Mesenchymal stem cell (in vitro differentiated cells and primary cell): ENCODE measurements around the gene CXCL9.

Experiments used
- DNase-seq: peaks from one replicate; pipeline ENCODE4 v3.0.0-alpha.2; 2013
- H2AFZ ChIP-seq: one replicate; pipeline ENCODE4 v1.6.1; 2013; ENCODE audit warnings: low read depth, mild to moderate bottlenecking, control low read depth, inconsistent platforms, low read length, moderate library complexity
- H2AK5ac ChIP-seq: 2 replicates; pipeline ENCODE4 v1.6.1; 2013; ENCODE audit warnings: low read length, moderate library complexity, mild to moderate bottlenecking, inconsistent platforms; ENCODE audit not compliant: severe bottlenecking
- H2BK120ac ChIP-seq: one replicate; pipeline ENCODE4 v1.6.1; 2013; ENCODE audit warnings: low read depth, mild to moderate bottlenecking, inconsistent platforms, low read length, moderate library complexity
- H2BK12ac ChIP-seq, 2 experiments: one replicate each; pipeline ENCODE4 v1.6.1; 2013; ENCODE audit warnings: inconsistent platforms in 2 of 2, low read length in 2 of 2, mild to moderate bottlenecking in 2 of 2, moderate library complexity in 2 of 2, control low read depth in 1 of 2
- H2BK15ac ChIP-seq: one replicate; pipeline ENCODE4 v1.6.1; 2013; ENCODE audit warnings: mild to moderate bottlenecking, low read depth, inconsistent platforms; ENCODE audit not compliant: poor library complexity, severe bottlenecking
- H2BK5ac ChIP-seq: 2 replicates; pipeline ENCODE4 v1.6.1; 2013; ENCODE audit warnings: low read depth, mild to moderate bottlenecking, low read length, control low read depth, inconsistent platforms; ENCODE audit not compliant: poor library complexity, severe bottlenecking
- H3K14ac ChIP-seq, 2 experiments: one replicate each; pipeline ENCODE4 v1.6.1; 2013; ENCODE audit warnings: inconsistent platforms in 2 of 2, low read length in 2 of 2, control low read depth in 1 of 2, mild to moderate bottlenecking in 1 of 2, moderate library complexity in 1 of 2
- H3K18ac ChIP-seq, 2 experiments: one replicate each; pipeline ENCODE4 v1.6.1; 2013; ENCODE audit warnings: inconsistent platforms in 2 of 2, low read length in 2 of 2, control low read depth in 1 of 2, low read depth in 1 of 2, mild to moderate bottlenecking in 1 of 2
- H3K23ac ChIP-seq, 2 experiments: one replicate each; pipeline ENCODE4 v1.6.1; 2013; ENCODE audit warnings: inconsistent platforms in 2 of 2, low read length in 2 of 2, mild to moderate bottlenecking in 2 of 2, moderate library complexity in 2 of 2, control low read depth in 1 of 2
- H3K27ac ChIP-seq: 2 replicates; pipeline ENCODE4 v1.5.1; 2013; ENCODE audit warnings: mild to moderate bottlenecking, moderate library complexity, low read length, control low read depth, inconsistent platforms; ENCODE audit not compliant: poor library complexity, severe bottlenecking
- H3K27me3 ChIP-seq, 2 experiments: 2 replicates each; pipeline versions ENCODE4 v1.6.1 to v1.7.0; 2013; ENCODE audit warnings: low read length in 2 of 2, mild to moderate bottlenecking in 2 of 2, moderate library complexity in 2 of 2, control low read depth in 1 of 2, inconsistent platforms in 1 of 2; ENCODE audit not compliant: control insufficient read depth in 1 of 2, insufficient read depth in 1 of 2
- H3K36me3 ChIP-seq, 2 experiments: 2 replicates each; pipeline versions ENCODE4 v1.6.1 to v1.7.0; 2013; ENCODE audit warnings: low read length in 2 of 2, control low read depth in 1 of 2, inconsistent platforms in 1 of 2, low read depth in 1 of 2, mild to moderate bottlenecking in 1 of 2; ENCODE audit not compliant: insufficient read depth in 2 of 2, control insufficient read depth in 1 of 2
- H3K4ac ChIP-seq, 2 experiments: one replicate each; pipeline ENCODE4 v1.6.1; 2013; ENCODE audit warnings: inconsistent platforms in 2 of 2, low read length in 2 of 2, mild to moderate bottlenecking in 2 of 2, moderate library complexity in 2 of 2, control low read depth in 1 of 2, low read depth in 1 of 2
- H3K4me1 ChIP-seq: 2 replicates; pipeline ENCODE4 v1.6.1; 2013; ENCODE audit warnings: low read depth, low read length, control low read depth; ENCODE audit not compliant: control insufficient read depth, insufficient read depth
- H3K4me2 ChIP-seq: 2 replicates; pipeline ENCODE4 v1.6.1; 2013; ENCODE audit warnings: low read length, mild to moderate bottlenecking, inconsistent platforms; ENCODE audit not compliant: poor library complexity, severe bottlenecking
- H3K4me3 ChIP-seq, 2 experiments: 2 replicates each; pipeline versions ENCODE4 v1.5.1 to v1.7.0; 2013; ENCODE audit warnings: low read length in 2 of 2, mild to moderate bottlenecking in 2 of 2, control low read depth in 1 of 2, low read depth in 1 of 2; ENCODE audit not compliant: insufficient read depth in 1 of 2
- H3K79me1 ChIP-seq: replicated peaks from 2 replicates; pipeline ENCODE4 v1.6.1; 2013; ENCODE audit warnings: mild to moderate bottlenecking, control low read depth, low read length, inconsistent platforms; ENCODE audit not compliant: poor library complexity, severe bottlenecking
- H3K9ac ChIP-seq: 2 replicates; pipeline ENCODE4 v1.7.0; 2013; ENCODE audit warnings: mild to moderate bottlenecking, low read length, moderate library complexity
- H3K9me3 ChIP-seq: 2 replicates; pipeline ENCODE4 v1.7.0; 2013; ENCODE audit warnings: mild to moderate bottlenecking, low read length; ENCODE audit not compliant: control insufficient read depth
- H4K8ac ChIP-seq: one replicate; pipeline ENCODE4 v1.6.1; 2013; ENCODE audit warnings: inconsistent platforms, mild to moderate bottlenecking, low read length, moderate library complexity
- H4K91ac ChIP-seq: one replicate; pipeline ENCODE4 v1.6.1; 2013; ENCODE audit warnings: mild to moderate bottlenecking, low read length, inconsistent platforms
- WGBS: methylation state at CpG from one replicate; pipeline ENCODE4 v1.1.7; 2013; ENCODE audit warnings: mixed read lengths; 5-methylcytosine and 5-hydroxymethylcytosine counted together

Gene CXCL9

DNA sequence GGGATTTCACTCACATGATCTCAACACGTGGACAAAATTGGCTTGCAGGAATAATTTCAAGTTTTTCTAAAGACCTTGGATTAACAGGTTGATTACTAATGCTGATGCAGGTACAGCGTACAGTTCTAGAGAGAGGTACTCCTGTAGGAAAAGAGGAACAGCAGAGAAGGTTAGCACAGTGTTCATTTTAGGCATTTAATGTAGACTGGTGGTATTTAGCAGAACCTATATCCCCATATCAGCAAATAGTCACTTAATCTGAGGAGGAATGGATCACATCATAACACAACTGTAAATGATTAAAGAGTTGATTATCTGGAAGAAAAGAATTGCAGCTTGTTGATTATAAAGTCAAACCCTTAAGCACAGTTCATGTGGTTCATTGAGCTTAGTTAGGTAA, 15.4 kb upstream of the CXCL9 start:
- Histone ChIP-seq H2BK5ac (no peak overlapping the region), H2AK5ac (no peak overlapping the region), H2AFZ (no peak overlapping the region), H3K36me3 (no peaks in the 10 kb centered on the region), H2BK12ac (no peak overlapping the region), H3K23ac (no peak overlapping the region), H3K79me1 (no peaks in the 10 kb centered on the region), H3K27me3 (peaks cover 0 to 5% of the 10 kb centered on the region in 2 experiments), H3K9ac (no peak overlapping the region), H2BK120ac (no peak overlapping the region), H3K4me2 (no peak overlapping the region), H2BK15ac (no peak overlapping the region), H3K9me3 (no peaks in the 10 kb centered on the region), H3K4me1 (no peaks in the 10 kb centered on the region), H3K14ac (no peak overlapping the region), H3K4ac (no peak overlapping the region), H4K91ac (no peak overlapping the region), H4K8ac (no peak overlapping the region), H3K27ac (no peak overlapping the region), H3K4me3 (no peak overlapping the region), H3K18ac (no peak overlapping the region)
- DNase-seq, result no peak
- WGBS, result 77% methylated on average over 2 of the region's 2 CpGs

DNA sequence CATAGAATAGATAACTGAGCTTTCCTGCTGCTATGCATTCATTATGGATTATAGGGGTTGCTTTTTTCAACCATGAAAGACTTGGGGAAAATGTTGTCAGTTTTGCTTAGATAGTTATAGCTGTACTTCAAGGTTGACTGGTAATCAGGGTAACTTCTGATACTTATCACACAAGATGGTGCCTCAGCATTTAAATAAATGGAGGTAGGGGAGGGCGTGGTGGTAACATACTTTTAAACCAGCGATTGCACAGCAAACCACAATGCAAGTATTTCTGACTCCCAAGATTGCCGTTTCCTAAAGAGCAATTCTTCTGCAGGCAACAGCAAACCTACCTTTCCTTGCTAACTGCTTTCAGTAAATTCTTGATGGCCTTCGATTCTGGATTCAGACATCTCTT, 14.7 kb upstream of the CXCL9 start:
- H3K9ac ChIP-seq, result no peak overlapping the region
- no peak overlapping the region for H2BK5ac ChIP-seq
- no peak overlapping the region for H2AK5ac ChIP-seq
- no peak overlapping the region for H3K4ac ChIP-seq
- no peak overlapping the region for H3K27ac ChIP-seq
- H4K91ac ChIP-seq, result no peak overlapping the region
- peaks cover 0 to 5% of the 10 kb centered on the region in 2 experiments for H3K27me3 ChIP-seq
- H3K14ac ChIP-seq, result no peak overlapping the region
- H3K36me3 ChIP-seq, result no peaks in the 10 kb centered on the region
- no peak overlapping the region for H2BK15ac ChIP-seq
- DNase-seq, result no peak
- no peak overlapping the region for H3K4me3 ChIP-seq
- no peaks in the 10 kb centered on the region for H3K4me1 ChIP-seq
- H3K4me2 ChIP-seq, result no peak overlapping the region
- H3K79me1 ChIP-seq, result no peaks in the 10 kb centered on the region
- H3K18ac ChIP-seq, result no peak overlapping the region
- no peak overlapping the region for H2AFZ ChIP-seq
- H2BK120ac ChIP-seq, result no peak overlapping the region
- no peak overlapping the region for H3K23ac ChIP-seq
- 96% methylated on average over 3 of the region's 4 CpGs for WGBS
- no peak overlapping the region for H2BK12ac ChIP-seq
- no peaks in the 10 kb centered on the region for H3K9me3 ChIP-seq
- H4K8ac ChIP-seq, result no peak overlapping the region

DNA sequence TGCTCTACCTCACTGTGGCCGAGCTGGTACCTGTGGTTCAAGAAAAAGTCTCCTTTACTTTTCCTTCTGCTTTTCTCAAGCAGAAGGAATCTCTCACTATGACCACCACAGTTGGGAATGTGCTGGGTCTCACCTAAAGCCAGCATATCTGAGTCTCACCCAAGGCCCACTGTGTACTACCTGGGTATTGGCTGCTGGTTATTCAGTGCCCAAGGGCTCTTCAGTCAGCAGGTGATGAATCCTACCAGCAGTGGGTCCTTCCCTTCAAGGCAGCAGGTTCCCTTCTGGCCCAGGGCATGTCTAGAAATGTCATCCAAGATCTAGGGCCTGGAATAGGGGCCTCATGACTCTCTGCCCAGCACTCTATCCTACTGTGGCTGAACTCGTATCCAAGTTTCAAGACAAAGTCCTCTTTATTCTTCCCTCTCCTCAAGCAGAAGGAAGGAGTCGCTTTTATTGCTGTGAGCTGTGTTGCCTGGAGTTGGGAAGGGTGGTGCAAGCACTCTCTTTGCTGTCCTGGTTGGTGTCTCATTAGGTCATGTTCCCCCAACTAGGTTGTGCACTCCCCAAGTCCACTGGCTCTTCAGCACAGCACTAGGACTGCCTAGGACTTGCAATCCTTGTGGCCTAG, 9.9 kb upstream of the CXCL9 start:
- no peak overlapping the region for H2BK5ac ChIP-seq
- H3K9me3 ChIP-seq, result no peaks in the 10 kb centered on the region
- H3K18ac ChIP-seq, result no peak overlapping the region
- H3K27me3 ChIP-seq, result peaks cover 0 to 5% of the 10 kb centered on the region in 2 experiments
- no peak overlapping the region for H4K8ac ChIP-seq
- no peak overlapping the region for H3K4me2 ChIP-seq
- no peak overlapping the region for H3K4me3 ChIP-seq
- H3K79me1 ChIP-seq, result no peaks in the 10 kb centered on the region
- no peak overlapping the region for H2AFZ ChIP-seq
- WGBS, result 89% methylated on average over 2 of the region's 3 CpGs
- H2BK12ac ChIP-seq, result no peak overlapping the region
- no peaks in the 10 kb centered on the region for H3K36me3 ChIP-seq
- DNase-seq, result no peak
- H3K9ac ChIP-seq, result no peak overlapping the region
- no peak overlapping the region for H4K91ac ChIP-seq
- H2AK5ac ChIP-seq, result no peak overlapping the region
- no peak overlapping the region for H3K23ac ChIP-seq
- no peak overlapping the region for H2BK120ac ChIP-seq
- H2BK15ac ChIP-seq, result no peak overlapping the region
- H3K4ac ChIP-seq, result no peak overlapping the region
- H3K4me1 ChIP-seq, result peaks cover 3% of the 10 kb centered on the region
- no peak overlapping the region for H3K14ac ChIP-seq
- H3K27ac ChIP-seq, result no peak overlapping the region

DNA sequence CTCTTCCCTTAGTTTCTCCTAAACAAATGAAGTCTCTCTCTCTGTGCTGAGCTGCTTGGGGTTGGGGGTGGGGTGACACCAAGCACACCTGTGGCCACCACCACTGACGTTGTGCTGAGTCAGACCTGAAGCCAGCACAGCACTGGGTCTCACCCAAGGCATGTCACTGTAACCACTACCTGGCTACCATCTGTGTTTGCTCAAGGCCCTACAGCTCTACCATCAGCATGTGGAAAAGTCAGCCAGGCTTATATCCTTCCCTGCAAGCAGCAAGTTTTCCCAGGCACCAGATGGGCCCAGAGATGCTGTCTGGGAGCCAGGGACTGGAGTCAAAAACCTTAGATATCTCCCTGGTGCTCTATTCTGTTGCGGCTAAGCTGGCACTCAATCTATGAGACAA, 9.1 kb upstream of the CXCL9 start:
- peak overlapping the region in 1 of 2 experiments; percentile 16 for H2BK12ac ChIP-seq

More for the DNA sequence above, 9.1 kb upstream of the CXCL9 start:
- H3K9me3 ChIP-seq, result no peaks in the 10 kb centered on the region
- H3K14ac ChIP-seq, result no peak overlapping the region
- no peak overlapping the region for H4K91ac ChIP-seq
- no peak overlapping the region for H3K27ac ChIP-seq
- no peak overlapping the region for H2BK120ac ChIP-seq
- no peaks in the 10 kb centered on the region for H3K36me3 ChIP-seq
- H3K23ac ChIP-seq, result peak overlapping the region in 1 of 2 experiments; percentile 69
- no peak overlapping the region for H3K4ac ChIP-seq
- H3K9ac ChIP-seq, result no peak overlapping the region
- no peak overlapping the region for H2AFZ ChIP-seq
- H2AK5ac ChIP-seq, result no peak overlapping the region
- H2BK5ac ChIP-seq, result no peak overlapping the region
- 89% methylated on average over 2 of the region's 2 CpGs for WGBS
- H3K79me1 ChIP-seq, result no peaks in the 10 kb centered on the region
- H2BK15ac ChIP-seq, result no peak overlapping the region
- no peak overlapping the region for H3K18ac ChIP-seq
- H3K4me1 ChIP-seq, result peaks cover 3% of the 10 kb centered on the region
- H3K4me2 ChIP-seq, result no peak overlapping the region
- H4K8ac ChIP-seq, result no peak overlapping the region
- peaks cover 0 to under 1% of the 10 kb centered on the region in 2 experiments for H3K27me3 ChIP-seq
- H3K4me3 ChIP-seq, result no peak overlapping the region
- DNase-seq, result no peak
